HG03439 (cell line): Measurements from ENCODE around the gene PHF8.

Source experiments
- ATAC-seq: cut with Tn5 transposase; IDR thresholded peaks from one replicate; pipeline ENCODE4 v1.9.1; 2021; ENCODE audit warnings: mild to moderate bottlenecking, moderate library complexity; ENCODE audit not compliant: unreplicated experiment

PHF8 gene

GRCh38 chrX:54024350-54024749, 19.9 kb downstream of the PHF8 start:
- ATAC-seq: no peak

- ATAC-seq: no peak
These were observed 31.3 kb downstream of the PHF8 start for GRCh38 chrX:54012830-54013500.

GRCh38 chrX:54007682-54008081, 36.6 kb downstream of the PHF8 start:
- no peak for ATAC-seq

GRCh38 chrX:53997724-53998123, 46.5 kb downstream of the PHF8 start:
- no peak for ATAC-seq

- ATAC-seq: no peak
These were observed 51.7 kb downstream of the PHF8 start for GRCh38 chrX:53992589-53992988.

- ATAC-seq: no peak
These were observed 54.1 kb downstream of the PHF8 start for GRCh38 chrX:53990171-53990570.

GRCh38 chrX:53984895-53985294, 59.4 kb downstream of the PHF8 start:
- no peak for ATAC-seq

GRCh38 chrX:53974529-53974928, 69.7 kb downstream of the PHF8 start:
- ATAC-seq: no peak

- ATAC-seq: no peak
These were observed 74.7 kb downstream of the PHF8 start for GRCh38 chrX:53969540-53969939.

GRCh38 chrX:53950130-53950733, 94.0 kb downstream of the PHF8 start:
- no peak for ATAC-seq

- no peak for ATAC-seq
These were observed 104.1 kb downstream of the PHF8 start for GRCh38 chrX:53940180-53940579.

GRCh38 chrX:53939127-53939526, 105.1 kb downstream of the PHF8 start:
- no peak for ATAC-seq

GRCh38 chrX:53930515-53931380, 113.5 kb downstream of the PHF8 start:
- no peak for ATAC-seq

- no peak for ATAC-seq
These were observed 118.2 kb downstream of the PHF8 start for GRCh38 chrX:53926030-53926429.

- ATAC-seq: no peak
These were observed 125.6 kb downstream of the PHF8 start for GRCh38 chrX:53918702-53919101.

GRCh38 chrX:53900623-53901022, 143.7 kb downstream of the PHF8 start:
- no peak for ATAC-seq

GRCh38 chrX:53895270-53895669, 149.0 kb downstream of the PHF8 start:
- ATAC-seq: no peak
